ENCODE data around the gene PRC1.

The PRC1 gene

GRCh38 chr15:90989040-90989768 is 5.1 kb downstream of the PRC1 start:
- DNase-seq: peak; percentile 14

GRCh38 chr15:90988296-90988695 is 6.0 kb downstream of the PRC1 start:
- DNase-seq: no peak

- no peak for DNase-seq
Measured at GRCh38 chr15:90987561-90988141, 6.7 kb downstream of the PRC1 start.

- no peak for DNase-seq
Measured at GRCh38 chr15:90986790-90987507, 7.4 kb downstream of the PRC1 start.

- no peak for DNase-seq
Measured at GRCh38 chr15:90982135-90982534, 12.2 kb downstream of the PRC1 start.

- no peak for DNase-seq
Measured at GRCh38 chr15:90981681-90982080, 12.7 kb downstream of the PRC1 start.

- no peak for DNase-seq
Measured at GRCh38 chr15:90979582-90979981, 14.8 kb downstream of the PRC1 start.

- DNase-seq: no peak
Measured at GRCh38 chr15:90974216-90974615, 20.1 kb downstream of the PRC1 start.

- DNase-seq: no peak
Measured at GRCh38 chr15:90972133-90972532, 22.2 kb downstream of the PRC1 start.

GRCh38 chr15:90970274-90970673 is 24.1 kb downstream of the PRC1 start:
- DNase-seq: no peak

GRCh38 chr15:90968434-90968833 is 25.9 kb downstream of the PRC1 start:
- DNase-seq: no peak

GRCh38 chr15:90967206-90967605 is 27.1 kb downstream of the PRC1 start:
- no peak for DNase-seq

GRCh38 chr15:90966262-90966661 is 28.1 kb downstream of the PRC1 start:
- no peak for DNase-seq

- DNase-seq: no peak
Measured at GRCh38 chr15:90962021-90962420, 32.3 kb downstream of the PRC1 start.

GRCh38 chr15:90960298-90961091 is 33.8 kb downstream of the PRC1 start:
- no peak for DNase-seq

- no peak for DNase-seq
Measured at GRCh38 chr15:90959894-90960293, 34.4 kb downstream of the PRC1 start.

GRCh38 chr15:90959028-90959595 is 35.2 kb downstream of the PRC1 start:
- DNase-seq: no peak

GRCh38 chr15:90957791-90958190 is 36.5 kb downstream of the PRC1 start:
- DNase-seq: no peak

GRCh38 chr15:90957031-90957790 is 37.1 kb downstream of the PRC1 start:
- DNase-seq: no peak

- peak; percentile 59 for DNase-seq
Measured at GRCh38 chr15:90956274-90957030, 37.9 kb downstream of the PRC1 start.

GRCh38 chr15:90955624-90956273 is 38.6 kb downstream of the PRC1 start:
- DNase-seq: no peak
